Ovary (tissue), 3 donors: ENCODE measurements around the gene ZNF582.

Source experiments
- POLR2A ChIP-seq: fragments of 450-650 bp; IDR thresholded peaks from one replicate; pipeline ENCODE4 v1.6.1; 2017; ENCODE audit warnings: antibody characterized with exemption, mild to moderate bottlenecking, moderate library complexity
- TF ChIP-seq, protein P1 (sequence below), 3 donors: fragments of 450-650 bp in 2 of 3; fragments of 200-600 bp in 1 of 3; IDR thresholded peaks; one replicate each; pipeline versions ENCODE4 v1.5.1 to v1.8.0; 2016 to 2022; ENCODE audit warnings: antibody characterized with exemption in 3 of 3, mild to moderate bottlenecking in 1 of 3
- donor health status: DM: no; HTN: no; CAD: no.

GRCh38 chr19:56403764-56404704 lies 10.7 kb upstream of the ZNF582 start, which contains the start of gene ZNF583:
- TF ChIP-seq, protein P1, sequence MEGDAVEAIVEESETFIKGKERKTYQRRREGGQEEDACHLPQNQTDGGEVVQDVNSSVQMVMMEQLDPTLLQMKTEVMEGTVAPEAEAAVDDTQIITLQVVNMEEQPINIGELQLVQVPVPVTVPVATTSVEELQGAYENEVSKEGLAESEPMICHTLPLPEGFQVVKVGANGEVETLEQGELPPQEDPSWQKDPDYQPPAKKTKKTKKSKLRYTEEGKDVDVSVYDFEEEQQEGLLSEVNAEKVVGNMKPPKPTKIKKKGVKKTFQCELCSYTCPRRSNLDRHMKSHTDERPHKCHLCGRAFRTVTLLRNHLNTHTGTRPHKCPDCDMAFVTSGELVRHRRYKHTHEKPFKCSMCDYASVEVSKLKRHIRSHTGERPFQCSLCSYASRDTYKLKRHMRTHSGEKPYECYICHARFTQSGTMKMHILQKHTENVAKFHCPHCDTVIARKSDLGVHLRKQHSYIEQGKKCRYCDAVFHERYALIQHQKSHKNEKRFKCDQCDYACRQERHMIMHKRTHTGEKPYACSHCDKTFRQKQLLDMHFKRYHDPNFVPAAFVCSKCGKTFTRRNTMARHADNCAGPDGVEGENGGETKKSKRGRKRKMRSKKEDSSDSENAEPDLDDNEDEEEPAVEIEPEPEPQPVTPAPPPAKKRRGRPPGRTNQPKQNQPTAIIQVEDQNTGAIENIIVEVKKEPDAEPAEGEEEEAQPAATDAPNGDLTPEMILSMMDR (IDR thresholded peaks at IDR 0.05), result no peak
- TF ChIP-seq POLR2A, result no peak
